A673 (cell line): Measurements from ENCODE around the gene ATG4D. TPM values are rescaled to one million over a fixed set of nuclear protein-coding genes. Genes with fewer than 3 reads are reported as not detected.
"Not testable (repeated sequence)": the region's sequence is repeated elsewhere in the genome, so short reads cannot be mapped to it uniquely, and the experiment has no call there.

ENCODE experiments used
- BruUV-seq: library from RNA; stranded (reverse); fragments of 400-500 nt; replicated peaks from 2 replicates; lab custom pipeline; 2021; lab: Mats Ljungman, UMichigan
- CTCF ChIA-PET: fragments of 300-600 bp; sonication (Branson Sonifier 250); formaldehyde crosslinking; loops from one replicate; lab custom pipeline; 2022; ENCODE audit warnings: antibody characterized with exemption; lab: Charles Lee
- POLR2A ChIA-PET: fragments of 300-600 bp; sonication (Branson Sonifier 250); formaldehyde crosslinking; loops from one replicate; lab custom pipeline; 2022; ENCODE audit warnings: antibody characterized with exemption; ENCODE audit not compliant: low non-redundant PET; lab: Charles Lee
- DNase-seq: peaks from one replicate; pipeline ENCODE4 v3.0.0-alpha.2; 2015; ENCODE audit warnings: low spot score
- H3K27ac ChIP-seq: fragments of 200-600 bp; sonication (generic); 2 replicates; pipeline ENCODE4 v1.5.1; 2016; ENCODE audit warnings: mixed run types, low read depth, mild to moderate bottlenecking, mixed read lengths, antibody characterized with exemption, low read length; ENCODE audit not compliant: poor library complexity, severe bottlenecking
- H3K27me3 ChIP-seq: fragments of 200-600 bp; sonication (generic); replicated peaks from 2 replicates; pipeline ENCODE4 v1.6.1; 2017; ENCODE audit warnings: mixed run types, low read depth, mild to moderate bottlenecking, mixed read lengths, antibody characterized with exemption, low read length; ENCODE audit not compliant: insufficient read depth, poor library complexity
- H3K36me3 ChIP-seq: fragments of 200-600 bp; sonication (generic); 2 replicates; pipeline ENCODE4 v1.6.1; 2016; ENCODE audit warnings: mixed run types, mild to moderate bottlenecking, mixed read lengths, antibody characterized with exemption, low read length; ENCODE audit not compliant: insufficient read depth, poor library complexity, severe bottlenecking
- H3K4me1 ChIP-seq: fragments of 200-600 bp; sonication (generic); 2 replicates; pipeline ENCODE4 v1.6.1; 2017; ENCODE audit warnings: mixed run types, mild to moderate bottlenecking, mixed read lengths, antibody characterized with exemption, low read length; ENCODE audit not compliant: insufficient read depth, poor library complexity, severe bottlenecking
- H3K4me3 ChIP-seq: fragments of 200-600 bp; sonication (generic); 2 replicates; pipeline ENCODE4 v1.5.1; 2016; ENCODE audit warnings: low read depth, mixed run types, mild to moderate bottlenecking, mixed read lengths, low read length; ENCODE audit not compliant: poor library complexity, severe bottlenecking
- H3K9me3 ChIP-seq: fragments of 200-600 bp; sonication (generic); 2 replicates; pipeline ENCODE4 v1.6.1; 2016; ENCODE audit warnings: mixed run types, low read depth, mild to moderate bottlenecking, mixed read lengths, antibody characterized with exemption, low read length; ENCODE audit not compliant: poor library complexity, severe bottlenecking
- EZH2 ChIP-seq: fragments of 200-600 bp; sonication (generic); IDR thresholded peaks from 2 replicates; pipeline ENCODE4 v1.6.1; 2017; ENCODE audit warnings: borderline replicate concordance, low read depth, mild to moderate bottlenecking, mixed read lengths, antibody characterized with exemption, low read length; ENCODE audit not compliant: poor library complexity, severe bottlenecking
- intact Hi-C: fragments of 100-400 bp; cut with micrococcal nuclease; formaldehyde crosslinking; loops from one replicate; pipeline ENCODE4 v1.10.0; 2022; ENCODE audit not compliant: unreplicated experiment
- total RNA-seq: library from RNA; stranded (reverse); gene quantifications from 2 replicates; pipeline ENCODE4 v1.2.3, GENCODE V29; 2021
- TF ChIP-seq, protein P1 (sequence below): fragments of 300-800, 200-600 bp; sonication (generic); conservative IDR thresholded peaks from 2 replicates; pipeline ENCODE4 v1.5.1; 2017; ENCODE audit warnings: low read depth, mild to moderate bottlenecking, antibody characterized with exemption, low read length, moderate library complexity, mixed read lengths

The ATG4D gene
- total RNA-seq, 1 experiment from 2014 or later, result 52.1 TPM

DNA sequence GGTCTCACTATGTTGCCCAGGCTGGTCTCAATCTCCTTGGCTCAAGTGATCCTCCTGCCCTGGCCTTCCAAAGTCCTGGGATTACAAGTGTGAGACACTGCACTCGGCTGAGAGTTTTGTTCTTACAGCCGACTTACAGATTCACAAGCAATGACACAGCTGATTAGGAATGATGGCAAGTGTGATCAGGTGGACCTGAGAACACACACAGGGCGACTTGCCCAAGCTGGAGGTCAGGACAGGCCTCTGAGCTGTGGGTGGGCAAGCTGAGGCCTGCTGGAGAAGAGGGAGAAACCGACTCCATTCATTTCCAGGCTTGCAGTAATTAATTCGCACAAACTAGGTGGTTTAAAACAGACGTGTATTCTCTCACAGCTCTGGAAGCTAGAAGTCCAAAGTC is 8.1 kb upstream of the ATG4D start:
- Histone ChIP-seq H3K9me3 (no peaks in the 10 kb centered on the region), H3K27me3 (no peaks in the 10 kb centered on the region), H3K4me3 (no peak overlapping the region), H3K27ac (no peak overlapping the region), H3K36me3 (no peaks in the 10 kb centered on the region), H3K4me1 (no peaks in the 10 kb centered on the region)
- ChIA-PET POLR2A (interaction anchor here (0.6 kb wide), 1 partner anchor 60 kb away, joined by 8 read pairs; no protein-coding TSS in a partner anchor), CTCF (interaction anchor here (1.0 kb wide), 1 partner anchor 24 kb away, joined by 4 read pairs; no protein-coding TSS in a partner anchor)
- TF ChIP-seq, protein P1, sequence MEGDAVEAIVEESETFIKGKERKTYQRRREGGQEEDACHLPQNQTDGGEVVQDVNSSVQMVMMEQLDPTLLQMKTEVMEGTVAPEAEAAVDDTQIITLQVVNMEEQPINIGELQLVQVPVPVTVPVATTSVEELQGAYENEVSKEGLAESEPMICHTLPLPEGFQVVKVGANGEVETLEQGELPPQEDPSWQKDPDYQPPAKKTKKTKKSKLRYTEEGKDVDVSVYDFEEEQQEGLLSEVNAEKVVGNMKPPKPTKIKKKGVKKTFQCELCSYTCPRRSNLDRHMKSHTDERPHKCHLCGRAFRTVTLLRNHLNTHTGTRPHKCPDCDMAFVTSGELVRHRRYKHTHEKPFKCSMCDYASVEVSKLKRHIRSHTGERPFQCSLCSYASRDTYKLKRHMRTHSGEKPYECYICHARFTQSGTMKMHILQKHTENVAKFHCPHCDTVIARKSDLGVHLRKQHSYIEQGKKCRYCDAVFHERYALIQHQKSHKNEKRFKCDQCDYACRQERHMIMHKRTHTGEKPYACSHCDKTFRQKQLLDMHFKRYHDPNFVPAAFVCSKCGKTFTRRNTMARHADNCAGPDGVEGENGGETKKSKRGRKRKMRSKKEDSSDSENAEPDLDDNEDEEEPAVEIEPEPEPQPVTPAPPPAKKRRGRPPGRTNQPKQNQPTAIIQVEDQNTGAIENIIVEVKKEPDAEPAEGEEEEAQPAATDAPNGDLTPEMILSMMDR, result no peak
- no peak for TF ChIP-seq EZH2
- DNase-seq, result no peak
- intact Hi-C loops, result no loop called here
- no TSS peak for BruUV-seq

DNA sequence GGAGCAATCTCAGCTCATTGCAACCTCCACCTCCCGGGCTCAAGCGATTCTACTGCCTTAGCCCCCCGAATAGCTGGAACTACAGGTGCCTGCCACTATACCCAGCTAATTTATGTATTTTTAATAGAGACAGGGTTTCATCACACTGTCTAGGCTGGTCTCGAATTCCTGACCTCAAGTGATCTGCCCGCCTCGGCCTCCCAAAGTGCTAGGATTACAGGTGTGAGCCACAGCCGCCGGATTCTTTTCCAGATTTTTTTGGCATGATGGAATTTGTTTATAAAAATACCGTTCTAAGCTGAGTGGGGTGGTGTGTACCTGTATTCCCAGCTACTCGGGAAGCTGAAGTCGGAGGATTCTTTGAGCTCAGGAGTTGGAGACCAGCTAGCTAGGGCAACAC is 6.0 kb upstream of the ATG4D start:
- BruUV-seq, result no TSS peak
- POLR2A ChIA-PET, result interaction anchor here (0.6 kb wide), 2 partner anchors 23 to 110 kb away, joined by 3 to 10 read pairs; no protein-coding TSS in a partner anchor
- intact Hi-C loops, result no loop called here
- H3K4me1 ChIP-seq, result no peaks in the 10 kb centered on the region
- no peak for DNase-seq
- TF ChIP-seq, protein P1, result no peak
- TF ChIP-seq EZH2, result no peak
- no peaks in the 10 kb centered on the region for H3K36me3 ChIP-seq
- CTCF ChIA-PET, result no interaction called here
- H3K27me3 ChIP-seq, result no peaks in the 10 kb centered on the region
- no peak overlapping the region for H3K4me3 ChIP-seq
- H3K9me3 ChIP-seq, result no peaks in the 10 kb centered on the region
- no peak overlapping the region for H3K27ac ChIP-seq

DNA sequence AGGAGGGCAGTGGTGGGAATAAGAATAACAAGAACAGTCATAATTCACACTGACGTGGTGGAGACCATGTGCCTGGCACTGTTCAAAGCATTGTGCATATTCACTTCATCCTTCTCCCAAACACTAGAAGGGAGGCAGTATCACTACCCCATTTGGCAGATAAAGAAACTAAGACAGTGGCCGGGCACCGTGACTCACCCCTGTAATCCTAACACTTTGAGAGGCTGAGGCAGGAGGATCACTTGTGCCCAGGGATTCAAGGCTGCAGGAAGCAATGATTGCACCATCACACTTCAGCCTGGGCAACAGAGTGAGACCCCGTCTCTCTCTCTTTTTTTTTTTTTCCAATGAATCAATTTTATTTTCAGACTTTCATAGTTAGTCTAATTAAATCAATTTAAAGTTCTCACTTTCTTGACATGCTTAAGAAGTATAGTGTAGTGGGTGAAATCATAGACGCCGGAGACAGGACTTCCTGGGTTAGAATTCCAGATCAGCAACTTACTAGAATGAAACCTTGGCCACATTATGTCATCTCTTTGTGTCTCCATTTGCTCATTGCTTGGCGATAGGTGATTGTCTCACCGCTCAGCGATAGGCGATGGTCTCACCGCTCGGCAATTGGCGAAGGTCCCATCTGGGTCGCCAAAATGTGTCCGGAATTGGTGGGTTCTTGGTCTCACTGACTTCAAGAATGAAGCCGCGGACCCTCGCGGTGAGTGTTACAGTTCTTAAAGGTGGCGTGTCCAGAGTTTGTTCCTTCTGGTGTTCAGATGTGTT is 5.3 kb upstream of the ATG4D start:
- POLR2A ChIA-PET, result no interaction called here
- H3K4me1 ChIP-seq, result peaks cover 4% of the 10 kb centered on the region
- H3K27me3 ChIP-seq, result no peaks in the 10 kb centered on the region

DNA sequence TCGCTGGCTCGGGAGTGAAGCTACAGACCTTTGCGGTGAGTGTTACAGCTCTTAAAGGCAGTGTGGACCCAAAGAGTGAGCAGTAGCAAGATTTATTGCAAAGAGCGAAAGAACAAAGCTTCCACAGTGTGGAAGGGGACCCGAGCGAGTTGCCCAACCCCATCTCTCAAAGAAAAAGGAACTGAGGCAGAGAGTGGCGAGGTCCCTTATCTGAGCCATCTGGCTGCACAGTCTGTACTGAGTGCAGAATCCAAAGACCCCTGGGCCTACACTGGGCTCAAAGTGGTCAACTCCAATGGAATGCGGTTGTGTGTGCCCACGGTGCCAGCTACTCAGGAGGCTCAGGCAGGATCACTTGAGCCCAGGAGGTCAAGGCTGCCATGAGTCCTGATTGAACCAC is 4.7 kb upstream of the ATG4D start:
- H3K4me1 ChIP-seq, CTCF ChIA-PET, POLR2A ChIA-PET, H3K27me3 ChIP-seq, BruUV-seq, H3K4me3 ChIP-seq, intact Hi-C loops, DNase-seq, H3K9me3 ChIP-seq, H3K36me3 ChIP-seq, H3K27ac ChIP-seq: not testable (repeated sequence)

More for the DNA sequence above, 5.3 kb upstream of the ATG4D start:
- Histone ChIP-seq H3K4me3 (no peak overlapping the region), H3K9me3 (no peaks in the 10 kb centered on the region), H3K36me3 (no peaks in the 10 kb centered on the region), H3K27ac (no peak overlapping the region)
- TF ChIP-seq EZH2, result no peak
- TF ChIP-seq, protein P1, result no peak
- intact Hi-C loops, result no loop called here
- BruUV-seq, result no TSS peak
- no peak for DNase-seq
- CTCF ChIA-PET, result no interaction called here
